Memory B cell (primary cell): ENCODE measurements around the gene KIAA0513.
"Not testable (repeated sequence)": the region's sequence is repeated elsewhere in the genome, so short reads cannot be mapped to it uniquely, and the experiment has no call there.

Source experiments
- ATAC-seq: fragments of 150-1000 bp; cut with Tn5 transposase; 2 replicates; pipeline ENCODE4 v1.10.0; 2021; ENCODE audit warnings: low read depth, mild to moderate bottlenecking, moderate library complexity
- DNase-seq, 2 donors: peaks; one replicate each; pipeline ENCODE4 v3.0.0; 2022; ENCODE audit warnings: low spot score in 2 of 2
- H3K27ac Mint-ChIP-seq: one replicate; pipeline ENCODE4 v1.8.0; 2022; ENCODE audit warnings: mild to moderate bottlenecking, moderate library complexity, mixed read lengths
- H3K27me3 Mint-ChIP-seq: one replicate; pipeline ENCODE4 v1.8.0; 2022; ENCODE audit warnings: mixed read lengths
- H3K36me3 Mint-ChIP-seq: one replicate; pipeline ENCODE4 v1.8.0; 2022; ENCODE audit warnings: mild to moderate bottlenecking, mixed read lengths
- H3K4me1 Mint-ChIP-seq: one replicate; pipeline ENCODE4 v1.8.0; 2022; ENCODE audit warnings: mixed read lengths
- H3K4me3 Mint-ChIP-seq: one replicate; pipeline ENCODE4 v1.8.0; 2022; ENCODE audit warnings: mild to moderate bottlenecking, moderate library complexity, mixed read lengths
- H3K9me3 Mint-ChIP-seq: one replicate; pipeline ENCODE4 v1.8.0; 2022; ENCODE audit warnings: mixed read lengths

Gene KIAA0513

GRCh38 chr16:85029408-85029784 lies 1.8 kb downstream of the KIAA0513 start:
- Mint-ChIP-seq H3K9me3 (no peaks in the 10 kb centered on the region), H3K36me3 (peaks cover 2% of the 10 kb centered on the region), H3K27me3 (peaks cover 3% of the 10 kb centered on the region), H3K27ac (no peak overlapping the region), H3K4me1 (peaks cover 29% of the 10 kb centered on the region), H3K4me3 (peak overlapping the region; percentile 95)
- ATAC-seq = no peak
- DNase-seq = peak in 1 of 2 donors; percentile 3

GRCh38 chr16:85029981-85030401 lies 2.4 kb downstream of the KIAA0513 start:
- Mint-ChIP-seq H3K4me3 (no peak overlapping the region), H3K27ac (no peak overlapping the region), H3K9me3 (no peaks in the 10 kb centered on the region), H3K4me1 (peaks cover 29% of the 10 kb centered on the region), H3K36me3 (peaks cover 2% of the 10 kb centered on the region), H3K27me3 (peaks cover 3% of the 10 kb centered on the region)
- ATAC-seq (no peak), DNase-seq (no peak)

GRCh38 chr16:85031451-85031850 lies 3.9 kb downstream of the KIAA0513 start:
- peaks cover 3% of the 10 kb centered on the region for H3K27me3 Mint-ChIP-seq
- no peak for ATAC-seq
- no peak overlapping the region for H3K4me3 Mint-ChIP-seq
- peaks cover 22% of the 10 kb centered on the region for H3K4me1 Mint-ChIP-seq
- H3K36me3 Mint-ChIP-seq = peaks cover 2% of the 10 kb centered on the region
- no peak for DNase-seq
- no peak overlapping the region for H3K27ac Mint-ChIP-seq
- H3K9me3 Mint-ChIP-seq = no peaks in the 10 kb centered on the region

- ATAC-seq, H3K4me3 Mint-ChIP-seq, H3K27ac Mint-ChIP-seq, DNase-seq, H3K9me3 Mint-ChIP-seq, H3K36me3 Mint-ChIP-seq, H3K27me3 Mint-ChIP-seq: not testable (repeated sequence)
- peaks cover 18% of the 10 kb centered on the region for H3K4me1 Mint-ChIP-seq
Observed at GRCh38 chr16:85032187-85032586, 4.6 kb downstream of the KIAA0513 start.

- no peak for ATAC-seq
Observed at GRCh38 chr16:85033171-85033570, 5.6 kb downstream of the KIAA0513 start.

GRCh38 chr16:85034591-85035433 lies 7.2 kb downstream of the KIAA0513 start:
- Mint-ChIP-seq H3K4me3 (no peak overlapping the region), H3K9me3 (no peaks in the 10 kb centered on the region), H3K27ac (no peak overlapping the region), H3K27me3 (peaks cover 3% of the 10 kb centered on the region), H3K4me1 (no peaks in the 10 kb centered on the region), H3K36me3 (peaks cover 2% of the 10 kb centered on the region)
- DNase-seq (no peak), ATAC-seq (no peak)

More at GRCh38 chr16:85033171-85033570, 5.6 kb downstream of the KIAA0513 start:
- peaks cover 14% of the 10 kb centered on the region for H3K4me1 Mint-ChIP-seq
- H3K27me3 Mint-ChIP-seq = peaks cover 3% of the 10 kb centered on the region
- no peak overlapping the region for H3K27ac Mint-ChIP-seq
- no peaks in the 10 kb centered on the region for H3K9me3 Mint-ChIP-seq
- peaks cover 2% of the 10 kb centered on the region for H3K36me3 Mint-ChIP-seq
- DNase-seq = no peak
- no peak overlapping the region for H3K4me3 Mint-ChIP-seq

- H3K36me3 Mint-ChIP-seq = peaks cover 2% of the 10 kb centered on the region
- H3K4me1 Mint-ChIP-seq = no peaks in the 10 kb centered on the region
- H3K27ac Mint-ChIP-seq = no peak overlapping the region
- H3K9me3 Mint-ChIP-seq = no peaks in the 10 kb centered on the region
- H3K27me3 Mint-ChIP-seq = peaks cover 3% of the 10 kb centered on the region
- H3K4me3 Mint-ChIP-seq = no peak overlapping the region
- ATAC-seq = no peak
- DNase-seq = no peak
Observed at GRCh38 chr16:85036236-85037049, 8.8 kb downstream of the KIAA0513 start.

GRCh38 chr16:85037050-85037410 lies 9.4 kb downstream of the KIAA0513 start:
- H3K4me1 Mint-ChIP-seq = no peaks in the 10 kb centered on the region
- peaks cover 3% of the 10 kb centered on the region for H3K27me3 Mint-ChIP-seq
- H3K27ac Mint-ChIP-seq = no peak overlapping the region
- ATAC-seq = no peak
- no peak for DNase-seq
- H3K4me3 Mint-ChIP-seq = no peak overlapping the region
- H3K9me3 Mint-ChIP-seq = no peaks in the 10 kb centered on the region
- peaks cover 2% of the 10 kb centered on the region for H3K36me3 Mint-ChIP-seq

GRCh38 chr16:85037721-85038120 lies 10.1 kb downstream of the KIAA0513 start:
- Mint-ChIP-seq H3K4me3 (no peak overlapping the region), H3K27me3 (peaks cover 3% of the 10 kb centered on the region), H3K27ac (no peak overlapping the region), H3K4me1 (no peaks in the 10 kb centered on the region), H3K9me3 (no peaks in the 10 kb centered on the region), H3K36me3 (no peaks in the 10 kb centered on the region)
- DNase-seq = no peak
- ATAC-seq = no peak

GRCh38 chr16:85040685-85041084 lies 13.1 kb downstream of the KIAA0513 start:
- ATAC-seq (no peak), DNase-seq (no peak)
- H3K9me3 Mint-ChIP-seq = no peaks in the 10 kb centered on the region
- H3K4me3 Mint-ChIP-seq = no peak overlapping the region
- H3K27me3 Mint-ChIP-seq = no peaks in the 10 kb centered on the region
- no peaks in the 10 kb centered on the region for H3K4me1 Mint-ChIP-seq
- H3K27ac Mint-ChIP-seq = no peak overlapping the region
- H3K36me3 Mint-ChIP-seq = no peaks in the 10 kb centered on the region

- no peak for ATAC-seq
Observed at GRCh38 chr16:85041219-85042166, 13.9 kb downstream of the KIAA0513 start.

GRCh38 chr16:85042167-85042526 lies 14.6 kb downstream of the KIAA0513 start:
- Mint-ChIP-seq H3K4me3 (no peak overlapping the region), H3K9me3 (no peaks in the 10 kb centered on the region), H3K27ac (no peak overlapping the region), H3K27me3 (peaks cover 2% of the 10 kb centered on the region), H3K4me1 (no peaks in the 10 kb centered on the region), H3K36me3 (no peaks in the 10 kb centered on the region)
- ATAC-seq (no peak), DNase-seq (no peak)

More at GRCh38 chr16:85041219-85042166, 13.9 kb downstream of the KIAA0513 start:
- DNase-seq = no peak
- no peaks in the 10 kb centered on the region for H3K27me3 Mint-ChIP-seq
- no peaks in the 10 kb centered on the region for H3K36me3 Mint-ChIP-seq
- no peak overlapping the region for H3K27ac Mint-ChIP-seq
- H3K4me3 Mint-ChIP-seq = no peak overlapping the region
- H3K4me1 Mint-ChIP-seq = no peaks in the 10 kb centered on the region
- H3K9me3 Mint-ChIP-seq = no peaks in the 10 kb centered on the region

- ATAC-seq = no peak
- no peaks in the 10 kb centered on the region for H3K36me3 Mint-ChIP-seq
- no peaks in the 10 kb centered on the region for H3K4me1 Mint-ChIP-seq
- no peaks in the 10 kb centered on the region for H3K9me3 Mint-ChIP-seq
- H3K27me3 Mint-ChIP-seq = peaks cover 2% of the 10 kb centered on the region
- H3K4me3 Mint-ChIP-seq = no peak overlapping the region
- DNase-seq = no peak
- H3K27ac Mint-ChIP-seq = no peak overlapping the region
Observed at GRCh38 chr16:85042606-85043005, 15.0 kb downstream of the KIAA0513 start.
